Left colon (tissue), 2 donors: ENCODE measurements around the gene MSH3. TPM values are rescaled to one million over a fixed set of nuclear protein-coding genes. Genes with fewer than 3 reads are reported as not detected.
A peak's percentile ranks its signal among the peaks of the same experiment; 100 is the strongest.
"Not testable (repeated sequence)": the region's sequence is repeated elsewhere in the genome, so short reads cannot be mapped to it uniquely, and the experiment has no call there.

Experiments used
- ATAC-seq: fragments of 200-7000 bp; cut with Tn5 transposase; one replicate; pipeline ENCODE4 v1.9.1; 2020; ENCODE audit warnings: mild to moderate bottlenecking, moderate library complexity
- DNase-seq, 2 donors: peaks; one replicate each; pipeline ENCODE4 v3.0.0-alpha.2; 2020
- intact Hi-C, 2 donors: fragments of 100-400 bp; cut with DNase I in 1 of 2; cut with micrococcal nuclease in 1 of 2; formaldehyde crosslinking; loops; one replicate each; pipeline versions ENCODE4 v1.11.2 to v1.14.0; 2022; cut with DNase I, micrococcal nuclease
- total RNA-seq, 2 donors: library from RNA; stranded (reverse); fragmentation: NEBNext Ultra II Directional; extraction: Animal tissue kit (Norgen Biotek cat#: 25700); gene quantifications; one replicate each; pipeline ENCODE4 v1.2.1, GENCODE V29; 2021
- donor health status: DM: no; HTN: no; CAD: no.
- donor health status: DM: yes; HTN: yes; CAD: no.

MSH3 gene
- total RNA-seq, 2 donors from 2014 or later = 16.2 to 18.6 TPM

GRCh38 chr5:80864706-80865435 is 210.4 kb downstream of the MSH3 start:
- DNase-seq (no peak), ATAC-seq (no peak)
- intact Hi-C loops = no loop called here

GRCh38 chr5:80865551-80865950 is 211.1 kb downstream of the MSH3 start:
- DNase-seq (no peak), ATAC-seq (no peak)
- intact Hi-C loops = no loop called here

GRCh38 chr5:80866371-80866770 is 211.9 kb downstream of the MSH3 start:
- no peak for DNase-seq
- intact Hi-C loops = no loop called here
- no peak for ATAC-seq

GRCh38 chr5:80867233-80867632 is 212.8 kb downstream of the MSH3 start:
- DNase-seq (no peak), ATAC-seq (no peak)
- intact Hi-C loops = no loop called here

- intact Hi-C loops = no loop called here
- DNase-seq (no peak), ATAC-seq (no peak)
These were observed 216.0 kb downstream of the MSH3 start for GRCh38 chr5:80870442-80870841.

- intact Hi-C loops = no loop called here
- no peak for DNase-seq
- no peak for ATAC-seq
These were observed 217.1 kb downstream of the MSH3 start for GRCh38 chr5:80871541-80871961.

GRCh38 chr5:80874162-80874561 is 219.7 kb downstream of the MSH3 start:
- DNase-seq (no peak), ATAC-seq (no peak)
- intact Hi-C loops = no loop called here

- ATAC-seq (no peak), DNase-seq (no peak)
- intact Hi-C loops = no loop called here
These were observed 223.1 kb downstream of the MSH3 start for GRCh38 chr5:80877592-80877991.

GRCh38 chr5:80881726-80882125 is 227.3 kb downstream of the MSH3 start:
- no peak for DNase-seq
- ATAC-seq = no peak
- intact Hi-C loops = no loop called here

- intact Hi-C loops, DNase-seq, ATAC-seq: not testable (repeated sequence)
These were observed 228.9 kb downstream of the MSH3 start for GRCh38 chr5:80883390-80883789.

GRCh38 chr5:80884086-80884813 is 229.8 kb downstream of the MSH3 start:
- intact Hi-C loops = no loop called here
- DNase-seq (no peak), ATAC-seq (no peak)

GRCh38 chr5:80884929-80885328 is 230.5 kb downstream of the MSH3 start:
- peak; percentile 45 for ATAC-seq
- intact Hi-C loops = no loop called here
- DNase-seq = no peak

- DNase-seq = peak in 1 of 2 donors; percentile 7
- peak; percentile 90 for ATAC-seq
- intact Hi-C loops = no loop called here
These were observed 231.0 kb downstream of the MSH3 start for GRCh38 chr5:80885396-80886000.

GRCh38 chr5:80894083-80894482 is 239.6 kb downstream of the MSH3 start:
- no peak for DNase-seq
- intact Hi-C loops = no loop called here
- ATAC-seq = no peak

- DNase-seq (no peak), ATAC-seq (no peak)
- intact Hi-C loops = no loop called here
These were observed 241.1 kb downstream of the MSH3 start for GRCh38 chr5:80895523-80895922.

- DNase-seq, ATAC-seq, intact Hi-C loops: not testable (repeated sequence)
These were observed 248.2 kb downstream of the MSH3 start for GRCh38 chr5:80902624-80903023.

- peak in 1 of 2 donors; percentile 5 for DNase-seq
- intact Hi-C loops = no loop called here
- peak; percentile 60 for ATAC-seq
These were observed 250.2 kb downstream of the MSH3 start for GRCh38 chr5:80904533-80905187.

GRCh38 chr5:80905405-80905804 is 251.0 kb downstream of the MSH3 start:
- intact Hi-C loops = no loop called here
- DNase-seq = no peak

GRCh38 chr5:80912479-80912878 is 258.0 kb downstream of the MSH3 start:
- intact Hi-C loops = no loop called here
- ATAC-seq = no peak
- DNase-seq = no peak

More at GRCh38 chr5:80905405-80905804, 251.0 kb downstream of the MSH3 start:
- no peak for ATAC-seq
